SK-N-SH (cell line): ENCODE measurements around the gene ZNF91. TPM values are rescaled to one million over a fixed set of nuclear protein-coding genes. Genes with fewer than 3 reads are reported as not detected.
"Not testable (repeated sequence)": the region's sequence is repeated elsewhere in the genome, so short reads cannot be mapped to it uniquely, and the experiment has no call there.

Experiments used
- CTCF ChIA-PET: fragments of 300-600, 350-600 bp; formaldehyde crosslinking; extraction: SDS; loops from one replicate; lab custom pipeline; 2021; lab: Yijun Ruan, JAX
- POLR2A ChIA-PET: fragments of 350-600 bp; sonication (Branson Sonifier 250); formaldehyde crosslinking; extraction: SDS; loops from one replicate; lab custom pipeline; 2020; ENCODE audit warnings: antibody characterized with exemption, inconsistent platforms; lab: Yijun Ruan, JAX
- DNase-seq: peaks from one replicate; pipeline ENCODE4 v3.0.0; 2012
- H2AFZ ChIP-seq: fragments of 200-600 bp; sonication (generic); 2 replicates; pipeline ENCODE4 v1.8.1; 2016; ENCODE audit warnings: antibody characterized with exemption, mild to moderate bottlenecking, low read depth
- H3F3A ChIP-seq: fragments of 200-600 bp; sonication (generic); replicated peaks from 2 replicates; pipeline ENCODE3; 2016; ENCODE audit warnings: antibody characterized with exemption, mild to moderate bottlenecking; ENCODE audit not compliant: insufficient read depth
- H3K27ac ChIP-seq, 2 experiments: fragments of 200-500 bp in 1 of 2; fragments of 200-600 bp in 1 of 2; sonication (Bioruptor generic) in 1 of 2; sonication (generic), shearing (Covaris generic) in 1 of 2; 2 replicates each; pipeline versions ENCODE4 v1.5.1 to v1.6.1; 2014 to 2016; ENCODE audit warnings: low read depth in 2 of 2, inconsistent platforms in 1 of 2, low read length in 1 of 2, mild to moderate bottlenecking in 1 of 2, mixed read lengths in 1 of 2
- H3K27me3 ChIP-seq: fragments of 200-600 bp; sonication (generic), shearing (Covaris generic); 2 replicates; pipeline ENCODE4 v1.6.1; 2016; ENCODE audit warnings: mixed run types; ENCODE audit not compliant: insufficient read depth
- H3K36me3 ChIP-seq, 2 experiments: fragments of 200-500 bp in 1 of 2; fragments of 200-600 bp in 1 of 2; sonication (Bioruptor generic) in 1 of 2; sonication (generic) in 1 of 2; replicated peaks in 1 of 2; 2 replicates each; pipeline versions ENCODE3 to v1.5.1; 2014 to 2016; ENCODE audit warnings: low read length in 1 of 2, mild to moderate bottlenecking in 1 of 2; ENCODE audit not compliant: insufficient read depth in 2 of 2, control insufficient read depth in 1 of 2
- H3K4me1 ChIP-seq, 2 experiments: fragments of 200-500 bp in 1 of 2; fragments of 200-600 bp in 1 of 2; sonication (Bioruptor generic) in 1 of 2; sonication (generic), shearing (Covaris generic) in 1 of 2; 2 replicates each; pipeline versions ENCODE4 v1.5.1 to v1.6.1; 2014 to 2016; ENCODE audit warnings: low read depth in 1 of 2, low read length in 1 of 2, mixed run types in 1 of 2; ENCODE audit not compliant: insufficient read depth in 2 of 2, control insufficient read depth in 1 of 2
- H3K4me2 ChIP-seq: fragments of 200-600 bp; sonication (generic), shearing (Covaris generic); 2 replicates; pipeline ENCODE4 v1.6.1; 2017; ENCODE audit warnings: mixed run types
- H3K4me3 ChIP-seq, 2 experiments: fragments of 200-500 bp in 1 of 2; fragments of 200-600 bp in 1 of 2; sonication (Bioruptor generic) in 1 of 2; sonication (generic), shearing (Covaris generic) in 1 of 2; 2 replicates each; pipeline versions ENCODE4 v1.5.1 to v1.8.1; 2014 to 2016; ENCODE audit warnings: low read depth in 2 of 2, inconsistent platforms in 1 of 2, low read length in 1 of 2, mild to moderate bottlenecking in 1 of 2, mixed read lengths in 1 of 2, moderate library complexity in 1 of 2
- H3K79me2 ChIP-seq: fragments of 200-600 bp; sonication (generic); 2 replicates; pipeline ENCODE4 v1.8.1; 2017; ENCODE audit warnings: mild to moderate bottlenecking; ENCODE audit not compliant: insufficient read depth
- H3K9ac ChIP-seq: fragments of 200-600 bp; sonication (generic); 2 replicates; pipeline ENCODE4 v1.6.1; 2017; ENCODE audit warnings: mixed run types
- H3K9me2 ChIP-seq: fragments of 200-600 bp; sonication (generic); 2 replicates; pipeline ENCODE4 v1.6.1; 2017; ENCODE audit warnings: mixed run types
- H3K9me3 ChIP-seq: fragments of 200-600 bp; sonication (generic); 2 replicates; pipeline ENCODE4 v1.6.1; 2017; ENCODE audit warnings: mixed run types, mild to moderate bottlenecking, moderate library complexity
- H4K20me1 ChIP-seq: fragments of 200-600 bp; sonication (generic); 2 replicates; pipeline ENCODE4 v1.6.1; 2017; ENCODE audit warnings: mild to moderate bottlenecking, mixed run types; ENCODE audit not compliant: insufficient read depth
- FOXJ3 ChIP-seq: sonication (generic); formaldehyde crosslinking; IDR thresholded peaks from 2 replicates; pipeline ENCODE4 v1.5.1; 2020; ENCODE audit warnings: mild to moderate bottlenecking, missing genetic modification reagents
- FOXM1 ChIP-seq: IDR thresholded peaks from 2 replicates; pipeline ENCODE4 v1.4.0; 2012; ENCODE audit warnings: low read depth, mild to moderate bottlenecking
- GABPA ChIP-seq: IDR thresholded peaks from 2 replicates; pipeline ENCODE4 v1.4.0; 2012; ENCODE audit warnings: low read depth, mild to moderate bottlenecking
- GATA2 ChIP-seq: sonication (generic); formaldehyde crosslinking; IDR thresholded peaks from 2 replicates; pipeline ENCODE4 v1.5.0; 2020; ENCODE audit warnings: mild to moderate bottlenecking, missing genetic modification reagents
- MEF2A ChIP-seq: IDR thresholded peaks from 2 replicates; pipeline ENCODE4 v1.4.0; 2012; ENCODE audit warnings: low read depth, borderline replicate concordance
- NRF1 ChIP-seq: IDR thresholded peaks from 2 replicates; pipeline ENCODE4 v1.6.1; 2012; ENCODE audit warnings: low read depth, mild to moderate bottlenecking, low read length
- TAF1 ChIP-seq: IDR thresholded peaks from 2 replicates; pipeline ENCODE4 v1.6.1; 2012; ENCODE audit warnings: low read depth, mild to moderate bottlenecking, low read length, moderate library complexity, borderline replicate concordance
- USF1 ChIP-seq: IDR thresholded peaks from 2 replicates; pipeline ENCODE4 v1.4.0; 2012; ENCODE audit warnings: low read depth, borderline replicate concordance
- WGBS: methylation state at CpG from one replicate; pipeline ENCODE4 v1.1.6; 2017; ENCODE audit warnings: low lambda C conversion rate; 5-methylcytosine and 5-hydroxymethylcytosine counted together
- polyA plus RNA-seq, 3 experiments: library from polyadenylated mRNA; depleted of rRNA; stranded (reverse); fragments of >200 nt; gene quantifications; 2 replicates each; pipeline ENCODE4 v1.2.3, GENCODE V29; 2012

The ZNF91 gene
- polyA plus RNA-seq, 1 of the 3 experiments (the other 2 are of a cell fraction): 11.8 TPM

DNA sequence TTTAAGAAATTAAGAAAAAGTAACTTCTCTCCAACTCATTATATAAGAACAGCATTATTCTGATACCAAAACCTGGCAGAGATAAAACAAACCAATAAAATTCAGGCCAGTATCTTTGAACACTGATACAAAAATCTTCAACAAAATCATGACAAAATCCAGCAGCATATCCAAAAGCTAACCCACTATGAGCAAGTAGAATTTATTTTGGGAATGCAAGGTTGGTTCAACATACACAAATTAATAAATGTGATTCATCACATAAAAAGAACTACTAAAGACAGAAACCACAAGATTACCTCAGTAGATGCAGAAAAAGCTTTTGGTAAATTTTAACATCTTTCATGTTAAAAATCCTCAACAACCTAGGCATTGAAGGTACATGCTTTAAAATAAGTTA lies 12.3 kb downstream of the ZNF91 start:
- Histone ChIP-seq H3K4me3 (no peak overlapping the region), H3K36me3 (peaks cover 21 to 94% of the 10 kb centered on the region in 2 experiments), H3K4me2 (no peak overlapping the region), H3K27me3 (no peaks in the 10 kb centered on the region), H4K20me1 (0 out of 2 replicates have a peak, but pooled peaks cover 3% of the 10 kb centered on the region), H3K4me1 (no peaks in the 10 kb centered on the region), H3K9me2 (no peaks in the 10 kb centered on the region), H2AFZ (no peak overlapping the region), H3K27ac (no peak overlapping the region), H3K9ac (no peak overlapping the region), H3K9me3 (peaks cover 36% of the 10 kb centered on the region), H3K79me2 (peaks cover 100% of the 10 kb centered on the region), H3F3A (no peaks in the 10 kb centered on the region)
- TF ChIP-seq FOXM1 (no peak), NRF1 (no peak), GATA2 (CRISPR knock-in tag) (no peak), USF1 (no peak), MEF2A (no peak)
- ChIA-PET CTCF (no interaction called here), POLR2A (no interaction called here)
- DNase-seq: no peak

DNA sequence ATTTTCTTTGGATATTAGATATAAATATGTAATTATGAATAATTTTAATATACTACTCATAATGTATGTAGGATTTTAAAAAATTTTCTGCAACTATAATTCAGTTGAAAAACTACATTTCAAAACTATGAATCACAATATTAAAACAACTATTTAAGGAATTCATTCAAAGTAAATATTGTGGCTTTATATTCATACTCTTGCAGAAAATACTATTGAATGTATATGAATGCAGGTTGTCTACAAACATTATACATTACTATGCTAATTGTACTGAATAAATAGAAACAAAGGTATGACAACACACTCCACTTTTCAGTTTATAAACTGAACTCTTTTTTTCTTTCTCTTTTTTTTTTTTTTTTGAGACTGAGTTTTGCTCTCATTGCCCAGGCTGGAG lies 14.2 kb downstream of the ZNF91 start:
- ChIA-PET CTCF (no interaction called here), POLR2A (no interaction called here)
- TF ChIP-seq TAF1 (no peak), NRF1 (no peak), MEF2A (no peak), GABPA (no peak), FOXJ3 (no peak)
- H3K36me3 ChIP-seq: peaks cover 27 to 98% of the 10 kb centered on the region in 2 experiments
- H3K9me2 ChIP-seq: no peaks in the 10 kb centered on the region
- no peaks in the 10 kb centered on the region for H3F3A ChIP-seq
- H4K20me1 ChIP-seq: 0 out of 2 replicates have a peak, but pooled peaks cover 3% of the 10 kb centered on the region
- H3K79me2 ChIP-seq: peaks cover 100% of the 10 kb centered on the region
- no peak overlapping the region for H3K4me3 ChIP-seq
- H2AFZ ChIP-seq: no peak overlapping the region
- no peak for DNase-seq
- H3K4me2 ChIP-seq: no peak overlapping the region
- no peaks in the 10 kb centered on the region for H3K4me1 ChIP-seq
- no peak overlapping the region for H3K9ac ChIP-seq
- peaks cover 43% of the 10 kb centered on the region for H3K9me3 ChIP-seq
- no peak overlapping the region for H3K27ac ChIP-seq
- no peaks in the 10 kb centered on the region for H3K27me3 ChIP-seq

- H2AFZ ChIP-seq, H3F3A ChIP-seq, H3K4me3 ChIP-seq, H3K27ac ChIP-seq, H4K20me1 ChIP-seq, DNase-seq, CTCF ChIA-PET, H3K4me1 ChIP-seq, POLR2A ChIA-PET, H3K9me2 ChIP-seq, H3K27me3 ChIP-seq, H3K4me2 ChIP-seq, H3K9ac ChIP-seq: not testable (repeated sequence)
- 90% methylated on average over 4 of the region's 4 CpGs for WGBS
- Histone ChIP-seq H3K79me2 (peaks cover 100% of the 10 kb centered on the region), H3K9me3 (peaks cover 31% of the 10 kb centered on the region), H3K36me3 (peaks cover 25 to 96% of the 10 kb centered on the region in 2 experiments)
Observed at GRCh38 chr19:23379671-23380070, 15.6 kb downstream of the ZNF91 start.
